Memory B cell (primary cell): ENCODE data around the gene ATP8B3.
"Not testable (repeated sequence)": the region's sequence is repeated elsewhere in the genome, so short reads cannot be mapped to it uniquely, and the experiment has no call there.

Experiments
- ATAC-seq: fragments of 150-1000 bp; cut with Tn5 transposase; 2 replicates; pipeline ENCODE4 v1.10.0; 2021; ENCODE audit warnings: low read depth, mild to moderate bottlenecking, moderate library complexity
- DNase-seq, 2 donors: peaks; one replicate each; pipeline ENCODE4 v3.0.0; 2022; ENCODE audit warnings: low spot score in 2 of 2
- H3K27ac Mint-ChIP-seq: one replicate; pipeline ENCODE4 v1.8.0; 2022; ENCODE audit warnings: mild to moderate bottlenecking, moderate library complexity, mixed read lengths
- H3K27me3 Mint-ChIP-seq: one replicate; pipeline ENCODE4 v1.8.0; 2022; ENCODE audit warnings: mixed read lengths
- H3K36me3 Mint-ChIP-seq: one replicate; pipeline ENCODE4 v1.8.0; 2022; ENCODE audit warnings: mild to moderate bottlenecking, mixed read lengths
- H3K4me1 Mint-ChIP-seq: one replicate; pipeline ENCODE4 v1.8.0; 2022; ENCODE audit warnings: mixed read lengths
- H3K4me3 Mint-ChIP-seq: one replicate; pipeline ENCODE4 v1.8.0; 2022; ENCODE audit warnings: mild to moderate bottlenecking, moderate library complexity, mixed read lengths
- H3K9me3 Mint-ChIP-seq: one replicate; pipeline ENCODE4 v1.8.0; 2022; ENCODE audit warnings: mixed read lengths

ATP8B3 gene

GRCh38 chr19:1807695-1808394, 4.2 kb downstream of the ATP8B3 start:
- ATAC-seq (no peak), DNase-seq (no peak)
- no peaks in the 10 kb centered on the region for H3K27me3 Mint-ChIP-seq
- no peaks in the 10 kb centered on the region for H3K9me3 Mint-ChIP-seq
- peaks cover 9% of the 10 kb centered on the region for H3K4me1 Mint-ChIP-seq
- no peaks in the 10 kb centered on the region for H3K36me3 Mint-ChIP-seq
- no peak overlapping the region for H3K27ac Mint-ChIP-seq
- no peak overlapping the region for H3K4me3 Mint-ChIP-seq

- Mint-ChIP-seq H3K27ac (no peak overlapping the region), H3K27me3 (no peaks in the 10 kb centered on the region), H3K9me3 (no peaks in the 10 kb centered on the region), H3K36me3 (no peaks in the 10 kb centered on the region), H3K4me1 (peaks cover 3% of the 10 kb centered on the region), H3K4me3 (no peak overlapping the region)
- DNase-seq (no peak), ATAC-seq (no peak)
Observed at GRCh38 chr19:1807030-1807694, 4.9 kb downstream of the ATP8B3 start.

GRCh38 chr19:1806184-1807029, 5.7 kb downstream of the ATP8B3 start:
- DNase-seq (no peak), ATAC-seq (no peak)
- Mint-ChIP-seq H3K9me3 (no peaks in the 10 kb centered on the region), H3K4me1 (peaks cover 1% of the 10 kb centered on the region), H3K27me3 (no peaks in the 10 kb centered on the region), H3K27ac (no peak overlapping the region), H3K36me3 (no peaks in the 10 kb centered on the region), H3K4me3 (no peak overlapping the region)

GRCh38 chr19:1805401-1806183, 6.5 kb downstream of the ATP8B3 start:
- H3K4me3 Mint-ChIP-seq, result no peak overlapping the region
- H3K4me1 Mint-ChIP-seq, result no peaks in the 10 kb centered on the region
- no peaks in the 10 kb centered on the region for H3K27me3 Mint-ChIP-seq
- no peak overlapping the region for H3K27ac Mint-ChIP-seq
- no peaks in the 10 kb centered on the region for H3K36me3 Mint-ChIP-seq
- no peaks in the 10 kb centered on the region for H3K9me3 Mint-ChIP-seq
- ATAC-seq (no peak), DNase-seq (no peak)

GRCh38 chr19:1804858-1805257, 7.2 kb downstream of the ATP8B3 start:
- no peak overlapping the region for H3K4me3 Mint-ChIP-seq
- H3K27ac Mint-ChIP-seq, result no peak overlapping the region
- ATAC-seq (no peak), DNase-seq (no peak)
- no peaks in the 10 kb centered on the region for H3K9me3 Mint-ChIP-seq
- no peaks in the 10 kb centered on the region for H3K27me3 Mint-ChIP-seq
- H3K36me3 Mint-ChIP-seq, result no peaks in the 10 kb centered on the region
- no peaks in the 10 kb centered on the region for H3K4me1 Mint-ChIP-seq

- ATAC-seq, result no peak
- Mint-ChIP-seq H3K4me1 (peaks cover 2% of the 10 kb centered on the region), H3K36me3 (no peaks in the 10 kb centered on the region), H3K27ac (no peak overlapping the region), H3K9me3 (no peaks in the 10 kb centered on the region), H3K4me3 (no peak overlapping the region), H3K27me3 (peaks cover 6% of the 10 kb centered on the region)
- no peak for DNase-seq
Observed at GRCh38 chr19:1799695-1800342, 12.3 kb downstream of the ATP8B3 start.

- H3K36me3 Mint-ChIP-seq, ATAC-seq, H3K4me1 Mint-ChIP-seq, H3K27ac Mint-ChIP-seq, H3K4me3 Mint-ChIP-seq, H3K9me3 Mint-ChIP-seq, DNase-seq: not testable (repeated sequence)
- peaks cover 10% of the 10 kb centered on the region for H3K27me3 Mint-ChIP-seq
Observed at GRCh38 chr19:1797313-1797712, 14.8 kb downstream of the ATP8B3 start.

- peaks cover 2% of the 10 kb centered on the region for H3K4me1 Mint-ChIP-seq
- ATAC-seq (no peak), DNase-seq (no peak)
- H3K27ac Mint-ChIP-seq, result no peak overlapping the region
- H3K27me3 Mint-ChIP-seq, result peaks cover 10% of the 10 kb centered on the region
- H3K36me3 Mint-ChIP-seq, result no peaks in the 10 kb centered on the region
- H3K4me3 Mint-ChIP-seq, result no peak overlapping the region
- no peaks in the 10 kb centered on the region for H3K9me3 Mint-ChIP-seq
Observed at GRCh38 chr19:1796395-1797142, 15.5 kb downstream of the ATP8B3 start.

GRCh38 chr19:1794424-1795172, 17.5 kb downstream of the ATP8B3 start:
- no peak overlapping the region for H3K4me3 Mint-ChIP-seq
- peaks cover 2% of the 10 kb centered on the region for H3K4me1 Mint-ChIP-seq
- no peaks in the 10 kb centered on the region for H3K36me3 Mint-ChIP-seq
- ATAC-seq, result no peak
- no peaks in the 10 kb centered on the region for H3K9me3 Mint-ChIP-seq
- peaks cover 12% of the 10 kb centered on the region for H3K27me3 Mint-ChIP-seq
- H3K27ac Mint-ChIP-seq, result no peak overlapping the region
- DNase-seq, result no peak

GRCh38 chr19:1791879-1792278, 20.2 kb downstream of the ATP8B3 start:
- Mint-ChIP-seq H3K4me3 (no peak overlapping the region), H3K36me3 (no peaks in the 10 kb centered on the region), H3K9me3 (no peaks in the 10 kb centered on the region), H3K4me1 (peaks cover 2% of the 10 kb centered on the region), H3K27me3 (peaks cover 16% of the 10 kb centered on the region), H3K27ac (no peak overlapping the region)
- ATAC-seq (no peak), DNase-seq (no peak)

GRCh38 chr19:1790054-1790792, 21.9 kb downstream of the ATP8B3 start:
- peak overlapping the region; percentile 30 for H3K4me3 Mint-ChIP-seq
- H3K36me3 Mint-ChIP-seq, result no peaks in the 10 kb centered on the region
- peaks cover 13% of the 10 kb centered on the region for H3K27me3 Mint-ChIP-seq
- no peaks in the 10 kb centered on the region for H3K4me1 Mint-ChIP-seq
- DNase-seq, result no peak
- no peaks in the 10 kb centered on the region for H3K9me3 Mint-ChIP-seq
- ATAC-seq, result no peak
- no peak overlapping the region for H3K27ac Mint-ChIP-seq
